ENCODE measurements around the gene C9orf50.

Gene C9orf50

GRCh38 chr9:129648092-129648763 lies 27.3 kb upstream of the C9orf50 start:
- in situ Hi-C loops (cut with MboI; ENCODE audit: low sequenced_read_pairs): no loop called here

GRCh38 chr9:129647635-129648034 lies 26.7 kb upstream of the C9orf50 start:
- in situ Hi-C loops (cut with MboI; ENCODE audit: low sequenced_read_pairs): no loop called here

GRCh38 chr9:129646654-129647053 lies 25.8 kb upstream of the C9orf50 start:
- in situ Hi-C loops (cut with MboI; ENCODE audit: low sequenced_read_pairs): no loop called here

- in situ Hi-C loops (cut with MboI; ENCODE audit: low sequenced_read_pairs): no loop called here
Observed at GRCh38 chr9:129646252-129646651, 25.4 kb upstream of the C9orf50 start.

- in situ Hi-C loops (cut with MboI; ENCODE audit: low sequenced_read_pairs): no loop called here
Observed at GRCh38 chr9:129644902-129645301, 24.0 kb upstream of the C9orf50 start.

GRCh38 chr9:129644365-129644764 lies 23.5 kb upstream of the C9orf50 start:
- in situ Hi-C loops (cut with MboI; ENCODE audit: low sequenced_read_pairs): no loop called here

- in situ Hi-C loops (cut with MboI; ENCODE audit: low sequenced_read_pairs): no loop called here
Observed at GRCh38 chr9:129643706-129644105, 22.8 kb upstream of the C9orf50 start.

GRCh38 chr9:129641750-129642585 lies 21.1 kb upstream of the C9orf50 start, which contains the start of gene ASB6:
ASB6 (minus strand) TSS chr9:129642151; CDS start chr9:129641999, 152 bp downstream.
- in situ Hi-C loops (cut with MboI; ENCODE audit: low sequenced_read_pairs): no loop called here

GRCh38 chr9:129640871-129641749 lies 20.2 kb upstream of the C9orf50 start:
- in situ Hi-C loops (cut with MboI; ENCODE audit: low sequenced_read_pairs): no loop called here

- in situ Hi-C loops (cut with MboI; ENCODE audit: low sequenced_read_pairs): no loop called here
Observed at GRCh38 chr9:129640086-129640870, 19.4 kb upstream of the C9orf50 start.

GRCh38 chr9:129639756-129640085 lies 18.8 kb upstream of the C9orf50 start:
- in situ Hi-C loops (cut with MboI; ENCODE audit: low sequenced_read_pairs): loop anchor here (5.0 kb wide), 1 partner anchor 143 kb away; no protein-coding TSS in a partner anchor

GRCh38 chr9:129639034-129639630 lies 18.2 kb upstream of the C9orf50 start:
- in situ Hi-C loops (cut with MboI; ENCODE audit: low sequenced_read_pairs): loop anchor here (5.0 kb wide), 1 partner anchor 143 kb away; no protein-coding TSS in a partner anchor

- in situ Hi-C loops (cut with MboI; ENCODE audit: low sequenced_read_pairs): loop anchor here (5.0 kb wide), 1 partner anchor 144 kb away; no protein-coding TSS in a partner anchor
Observed at GRCh38 chr9:129637673-129638439, 17.0 kb upstream of the C9orf50 start.

- in situ Hi-C loops (cut with MboI; ENCODE audit: low sequenced_read_pairs): loop anchor here (5.0 kb wide), 1 partner anchor 145 kb away; no protein-coding TSS in a partner anchor
Observed at GRCh38 chr9:129637102-129637501, 16.2 kb upstream of the C9orf50 start.

- in situ Hi-C loops (cut with MboI; ENCODE audit: low sequenced_read_pairs): loop anchor here (5.0 kb wide), 1 partner anchor 146 kb away; no protein-coding TSS in a partner anchor
Observed at GRCh38 chr9:129636343-129636742, 15.4 kb upstream of the C9orf50 start.

GRCh38 chr9:129635099-129636065 lies 14.5 kb upstream of the C9orf50 start:
- in situ Hi-C loops (cut with MboI; ENCODE audit: low sequenced_read_pairs): loop anchor here (5.0 kb wide), 1 partner anchor 147 kb away; no protein-coding TSS in a partner anchor

- in situ Hi-C loops (cut with MboI; ENCODE audit: low sequenced_read_pairs): no loop called here
Observed at GRCh38 chr9:129633848-129634247, 12.9 kb upstream of the C9orf50 start.

GRCh38 chr9:129633207-129633606 lies 12.3 kb upstream of the C9orf50 start:
- in situ Hi-C loops (cut with MboI; ENCODE audit: low sequenced_read_pairs): no loop called here

Data from HL-60/S4 treated with retinoic acid at 250 ng/mL for 4 days and 3 days (cell line).